Glomerular endothelial cell (primary cell): ENCODE results near the gene DDI1. TPM values are rescaled to one million over a fixed set of nuclear protein-coding genes. Genes with fewer than 3 reads are reported as not detected.

Experiments
- DNase-seq: peaks from one replicate; pipeline ENCODE4 v3.0.0-alpha.2; 2011; ENCODE audit warnings: low read depth, low spot score; ENCODE audit errors: extremely low read depth
- total RNA-seq: library from RNA; depleted of rRNA; stranded (reverse); fragments of >200 nt; gene quantifications from 2 replicates; pipeline ENCODE4 v1.2.3, GENCODE V29; 2015

The DDI1 gene
- total RNA-seq, 1 donor from 2014 or later = not detected

GRCh38 chr11:104075706-104076105, 39.3 kb downstream of the DDI1 start:
- no peak for DNase-seq

- DNase-seq = no peak
These were observed 40.0 kb downstream of the DDI1 start for GRCh38 chr11:104076455-104076854.

GRCh38 chr11:104078245-104078644, 41.8 kb downstream of the DDI1 start:
- no peak for DNase-seq

DNA sequence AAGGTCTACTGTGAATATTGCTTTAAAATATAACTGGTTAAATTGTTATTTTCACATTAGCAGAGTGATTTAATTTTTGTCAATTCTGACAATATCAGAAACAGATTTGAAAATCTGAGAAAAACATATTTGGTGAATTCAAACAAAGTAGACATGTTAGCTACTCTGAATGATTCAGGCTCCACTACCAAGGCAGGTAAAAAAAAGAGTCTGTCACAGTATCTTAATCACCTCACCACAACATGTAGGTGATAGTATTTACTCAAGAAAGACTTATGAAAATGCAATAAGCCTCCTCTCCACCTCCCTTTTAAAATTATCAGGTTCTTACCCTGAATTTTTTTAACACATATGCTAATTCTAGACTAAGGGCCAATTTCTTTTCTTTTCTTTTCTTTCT, 42.6 kb downstream of the DDI1 start:
- no peak for DNase-seq

DNA sequence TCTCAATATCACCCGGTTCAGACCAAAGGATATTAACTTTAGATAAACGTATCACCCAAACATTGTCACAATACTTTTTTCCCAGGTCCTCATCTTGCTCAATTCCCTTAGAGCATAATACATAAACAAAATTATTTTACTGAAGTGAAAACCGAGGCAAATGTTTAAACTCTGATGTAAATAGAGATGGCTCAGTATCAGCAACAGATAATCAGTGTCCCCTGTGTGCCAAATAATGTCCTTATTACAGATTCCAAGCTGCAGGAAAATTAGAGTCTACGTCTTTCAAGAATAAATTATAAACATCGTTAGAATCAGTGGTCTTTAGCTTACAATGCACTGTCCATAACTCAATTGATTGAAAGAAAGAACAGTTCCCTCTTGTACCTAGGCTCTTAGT, 50.2 kb downstream of the DDI1 start:
- no peak for DNase-seq

Other genes starting within 250 kb of the DDI1 start
- 21.4 and 31.1 TPM in 2 replicates for gene PDGFD, start 127.5 kb downstream of the DDI1 start, total RNA-seq